HG03139 (cell line): ENCODE data around the gene NRL.

Experiments used
- ATAC-seq: cut with Tn5 transposase; IDR thresholded peaks from one replicate; pipeline ENCODE4 v1.9.1; 2021; ENCODE audit not compliant: unreplicated experiment

Gene NRL

GRCh38 chr14:24068711-24069410 lies 45.9 kb downstream of the NRL start:
- ATAC-seq: no peak

DNA sequence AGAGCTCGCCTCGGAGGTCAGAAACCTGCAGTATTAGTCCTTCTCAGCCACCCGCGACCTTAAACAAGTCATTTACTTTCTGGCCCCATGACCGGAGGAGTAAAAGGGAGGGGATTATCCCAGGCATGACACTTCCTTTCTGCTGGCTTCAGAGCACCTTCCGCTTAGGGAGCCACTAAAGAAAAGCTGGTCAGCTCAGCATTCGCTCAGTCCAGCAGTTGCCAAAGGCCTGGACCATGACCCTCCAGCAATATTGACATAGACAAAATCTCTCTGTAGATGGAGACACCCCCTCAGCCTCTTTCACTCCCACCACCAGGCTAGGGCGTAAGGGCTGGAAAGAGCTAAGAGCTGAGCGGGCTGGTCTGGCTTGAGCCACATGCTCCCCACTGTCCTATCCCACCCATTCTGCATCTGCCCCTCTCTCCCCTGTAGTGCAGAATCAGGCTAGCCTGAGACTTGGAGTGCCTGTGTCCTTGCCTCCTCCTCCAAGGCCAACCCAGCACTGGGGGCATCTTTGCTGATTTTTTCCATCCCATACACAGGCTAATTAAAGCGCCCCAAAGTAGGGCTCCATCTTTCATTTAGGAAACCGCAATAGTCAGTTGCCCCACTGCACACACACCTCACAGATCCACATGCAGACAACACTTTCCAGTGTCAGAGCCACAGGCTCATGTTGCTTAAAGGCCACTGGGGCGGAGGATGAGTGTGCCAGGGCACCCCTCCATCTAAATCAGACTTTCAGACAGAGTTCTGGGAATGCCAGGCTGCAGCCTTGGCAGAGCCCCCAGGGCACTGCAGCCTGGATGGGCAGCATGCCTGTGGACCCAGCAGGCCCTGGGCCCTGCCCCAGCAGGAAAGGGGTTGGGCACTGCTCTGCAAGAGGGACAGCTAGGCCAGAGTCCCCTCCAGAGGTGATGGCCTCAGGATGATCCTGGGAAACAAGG lies 47.3 kb downstream of the NRL start:
- no peak for ATAC-seq

DNA sequence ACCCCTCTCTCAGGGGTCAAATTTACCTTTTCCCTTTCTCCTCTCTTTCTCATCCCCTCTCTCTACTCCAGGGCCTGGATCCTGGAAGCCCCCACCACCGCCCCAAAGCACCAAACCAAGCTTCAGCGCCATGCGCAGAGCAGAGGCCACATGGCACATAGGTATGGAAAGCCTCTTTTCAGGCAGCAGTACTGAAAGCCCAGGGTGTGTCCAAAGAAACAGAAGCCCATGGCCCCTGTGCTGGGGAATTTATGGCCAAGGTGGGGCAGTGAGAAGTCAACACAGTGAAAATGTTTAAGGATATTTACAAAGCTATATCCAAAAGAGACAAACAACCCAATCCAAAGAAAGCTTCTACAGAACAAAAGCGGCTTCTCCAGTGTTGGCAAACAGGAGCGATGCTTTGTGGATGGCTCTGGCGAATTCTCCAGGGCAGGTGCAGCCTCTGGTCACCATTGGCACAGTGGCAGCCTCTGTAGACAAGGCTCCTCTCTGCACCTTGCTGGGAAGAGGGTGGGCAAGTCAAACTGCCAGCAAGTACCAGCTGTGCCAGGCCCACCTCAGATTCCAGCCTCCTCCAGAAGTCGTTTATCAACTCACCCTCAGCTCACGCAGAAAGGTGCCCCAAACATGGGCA lies 48.1 kb downstream of the NRL start:
- ATAC-seq: no peak

DNA sequence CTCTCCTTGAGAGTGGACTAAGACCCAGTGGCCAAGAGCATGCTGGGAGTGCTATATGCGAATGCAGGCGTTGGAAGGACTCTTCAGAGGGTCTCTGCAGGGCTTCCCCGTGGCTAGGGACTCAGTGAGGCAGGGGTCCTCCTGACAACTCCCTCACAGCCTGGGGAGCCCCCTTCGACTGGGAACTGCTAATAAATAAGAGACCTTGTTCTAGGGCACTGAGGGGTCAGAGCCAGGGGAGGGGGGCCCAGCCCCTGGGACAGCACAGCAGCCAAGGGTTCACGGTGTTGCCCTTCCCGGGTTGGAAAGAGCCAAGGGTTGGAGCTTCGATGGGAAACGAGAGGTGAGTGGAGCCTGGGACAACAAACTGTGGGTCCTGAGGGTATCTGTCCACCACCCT lies 49.3 kb downstream of the NRL start:
- no peak for ATAC-seq

DNA sequence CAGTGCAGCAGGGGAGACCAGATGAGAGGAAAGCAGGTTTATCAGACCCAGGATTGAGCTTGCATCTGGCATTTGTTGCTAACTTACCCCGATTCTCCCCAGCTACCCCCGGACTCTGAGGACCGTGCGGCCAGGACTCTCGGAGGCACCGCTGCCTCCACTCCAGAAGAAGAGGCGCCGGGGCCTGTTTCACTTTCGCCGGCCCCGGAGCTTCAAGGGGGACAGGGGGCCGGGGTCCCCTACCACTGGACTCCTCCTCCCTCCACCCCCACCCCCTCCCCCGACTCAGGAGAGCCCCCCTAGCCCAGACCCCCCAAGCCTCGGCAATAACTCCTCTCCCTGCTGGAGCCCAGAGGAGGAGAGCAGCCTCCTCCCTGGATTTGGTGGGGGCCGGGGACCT lies 49.9 kb downstream of the NRL start:
- no peak for ATAC-seq

GRCh38 chr14:24064091-24064795 lies 50.5 kb downstream of the NRL start:
- no peak for ATAC-seq

DNA sequence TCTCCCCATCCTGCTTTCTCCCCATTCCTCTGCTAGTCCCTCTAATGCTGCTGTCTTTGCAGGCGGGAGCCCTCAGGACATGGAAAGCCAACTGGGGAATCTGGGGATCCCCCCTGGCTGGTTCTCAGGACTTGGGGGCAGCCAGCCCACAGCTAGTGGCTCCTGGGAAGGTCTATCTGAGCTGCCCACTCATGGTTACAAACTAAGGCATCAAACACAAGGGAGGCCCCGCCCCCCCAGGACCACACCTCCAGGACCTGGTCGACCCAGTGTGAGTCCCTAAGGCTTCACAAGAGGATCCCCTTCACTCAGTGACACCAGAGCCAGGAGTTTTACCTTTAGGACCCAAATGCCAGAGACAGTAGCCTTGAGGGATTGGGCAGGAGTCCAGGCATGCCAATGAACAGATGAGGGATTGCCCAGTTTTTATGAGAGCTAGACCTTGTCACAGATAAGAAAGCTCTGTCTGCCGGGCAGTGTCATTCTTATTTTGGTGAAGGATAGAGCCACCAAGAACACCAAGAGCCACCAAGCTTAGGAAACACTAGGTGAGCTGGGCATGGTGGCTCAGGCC lies 51.4 kb downstream of the NRL start:
- no peak for ATAC-seq

GRCh38 chr14:24062216-24062980 lies 52.4 kb downstream of the NRL start:
- ATAC-seq: no peak

- ATAC-seq: no peak
Measured at GRCh38 chr14:24060984-24061913, 53.5 kb downstream of the NRL start.

DNA sequence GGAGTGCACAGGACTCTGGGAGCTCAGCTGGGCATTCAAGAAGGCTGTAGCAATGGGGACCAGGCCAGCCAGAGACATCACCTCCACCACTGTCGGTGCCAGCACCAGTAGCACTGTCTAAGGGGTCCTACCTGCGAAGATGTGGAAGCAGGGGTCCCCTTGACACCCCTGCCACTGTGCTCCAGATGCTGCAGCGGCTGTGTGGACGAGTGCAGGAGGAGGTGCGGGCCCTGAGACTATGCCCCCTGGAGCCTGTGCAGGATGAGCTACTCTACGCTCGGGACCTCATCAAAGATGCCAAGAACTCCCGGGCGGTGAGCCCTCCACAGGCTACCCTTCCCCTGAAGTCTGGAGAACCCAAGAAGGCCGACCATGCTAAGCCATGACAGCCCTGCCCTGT lies 54.3 kb downstream of the NRL start:
- no peak for ATAC-seq

DNA sequence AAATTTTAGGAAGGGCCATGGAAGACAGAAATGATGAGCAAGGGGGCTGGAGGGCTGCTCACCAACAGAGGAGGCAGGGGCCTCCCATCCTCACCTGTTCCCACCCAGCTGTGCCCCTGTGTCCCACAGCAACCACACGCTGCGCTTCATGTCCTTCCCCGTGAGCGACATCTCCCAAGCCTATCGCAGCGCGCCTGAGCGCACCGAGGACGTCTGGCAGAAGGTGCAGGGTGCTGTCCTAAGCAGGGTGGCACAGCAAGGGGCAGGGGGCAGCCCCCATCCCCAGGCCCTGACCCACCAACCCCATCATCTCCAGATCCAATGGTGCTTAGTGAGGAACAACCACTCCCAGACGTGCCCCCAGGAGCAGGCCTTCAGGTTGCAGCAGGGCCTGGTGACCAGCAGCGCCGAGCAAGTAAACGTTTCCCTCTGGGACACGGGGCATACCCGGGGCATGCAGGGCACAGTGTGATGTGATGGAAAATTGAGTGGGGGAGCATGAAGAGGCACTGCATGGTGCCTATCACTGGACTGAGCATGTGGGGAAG lies 54.8 kb downstream of the NRL start:
- no peak for ATAC-seq

GRCh38 chr14:24058951-24059475 lies 55.7 kb downstream of the NRL start:
- no peak for ATAC-seq

GRCh38 chr14:24058260-24058950 lies 56.3 kb downstream of the NRL start:
- ATAC-seq: no peak

GRCh38 chr14:24057867-24058259 lies 56.9 kb downstream of the NRL start:
- ATAC-seq: no peak

DNA sequence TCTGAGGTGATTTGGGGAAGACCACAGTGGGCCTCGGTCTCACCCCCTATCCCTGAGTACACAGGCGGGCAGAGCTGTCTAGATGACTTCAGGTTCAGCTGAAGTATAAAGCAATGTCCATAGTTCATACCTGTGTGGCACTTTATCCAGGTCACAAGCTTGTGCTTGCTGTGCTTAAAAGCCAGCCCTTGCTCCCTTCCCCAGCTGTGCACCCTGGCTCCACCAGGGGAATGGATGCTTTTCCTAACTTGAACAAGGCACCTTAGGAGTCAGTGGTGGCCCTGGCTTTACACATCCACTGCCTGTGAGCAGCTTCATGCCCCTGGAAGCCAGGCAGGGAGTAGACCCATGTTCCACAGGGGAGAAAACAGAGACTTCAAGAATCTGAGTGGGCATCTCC lies 57.5 kb downstream of the NRL start:
- no peak for ATAC-seq

DNA sequence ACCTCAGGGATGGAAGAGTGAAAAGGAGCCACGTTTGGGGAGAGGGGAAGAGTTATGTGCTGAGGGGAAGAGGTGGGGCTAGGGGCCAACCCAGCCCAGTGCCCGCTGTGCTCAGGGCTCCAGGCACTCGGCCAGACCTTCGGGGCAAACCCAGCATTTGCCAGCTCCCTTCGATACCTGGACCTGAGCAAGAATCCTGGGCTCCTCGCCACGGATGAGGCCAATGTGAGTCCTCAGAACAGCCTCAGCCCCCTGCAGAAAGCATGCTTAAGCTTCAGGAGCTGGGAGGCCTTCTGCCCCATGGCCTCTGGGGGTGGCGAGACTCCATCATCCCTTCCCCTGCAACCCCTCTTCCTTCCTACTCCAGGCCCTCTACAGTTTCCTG lies 58.0 kb downstream of the NRL start:
- no peak for ATAC-seq

- no peak for ATAC-seq
Measured at GRCh38 chr14:24055971-24056799, 58.6 kb downstream of the NRL start.
